Measurements from ENCODE around the gene DZIP1L. TPM values are rescaled to one million over a fixed set of nuclear protein-coding genes. Genes with fewer than 3 reads are reported as not detected.
A peak's percentile ranks its signal among the peaks of the same experiment; 100 is the strongest.

Gene DZIP1L
- total and polyA plus RNA-seq, 9 of the 15 experiments (the other 6 are each of a cell fraction or from before 2014, with no cell fraction given) = 0.03 to 1.5 (median 0.48) TPM; not detected in 1

DNA sequence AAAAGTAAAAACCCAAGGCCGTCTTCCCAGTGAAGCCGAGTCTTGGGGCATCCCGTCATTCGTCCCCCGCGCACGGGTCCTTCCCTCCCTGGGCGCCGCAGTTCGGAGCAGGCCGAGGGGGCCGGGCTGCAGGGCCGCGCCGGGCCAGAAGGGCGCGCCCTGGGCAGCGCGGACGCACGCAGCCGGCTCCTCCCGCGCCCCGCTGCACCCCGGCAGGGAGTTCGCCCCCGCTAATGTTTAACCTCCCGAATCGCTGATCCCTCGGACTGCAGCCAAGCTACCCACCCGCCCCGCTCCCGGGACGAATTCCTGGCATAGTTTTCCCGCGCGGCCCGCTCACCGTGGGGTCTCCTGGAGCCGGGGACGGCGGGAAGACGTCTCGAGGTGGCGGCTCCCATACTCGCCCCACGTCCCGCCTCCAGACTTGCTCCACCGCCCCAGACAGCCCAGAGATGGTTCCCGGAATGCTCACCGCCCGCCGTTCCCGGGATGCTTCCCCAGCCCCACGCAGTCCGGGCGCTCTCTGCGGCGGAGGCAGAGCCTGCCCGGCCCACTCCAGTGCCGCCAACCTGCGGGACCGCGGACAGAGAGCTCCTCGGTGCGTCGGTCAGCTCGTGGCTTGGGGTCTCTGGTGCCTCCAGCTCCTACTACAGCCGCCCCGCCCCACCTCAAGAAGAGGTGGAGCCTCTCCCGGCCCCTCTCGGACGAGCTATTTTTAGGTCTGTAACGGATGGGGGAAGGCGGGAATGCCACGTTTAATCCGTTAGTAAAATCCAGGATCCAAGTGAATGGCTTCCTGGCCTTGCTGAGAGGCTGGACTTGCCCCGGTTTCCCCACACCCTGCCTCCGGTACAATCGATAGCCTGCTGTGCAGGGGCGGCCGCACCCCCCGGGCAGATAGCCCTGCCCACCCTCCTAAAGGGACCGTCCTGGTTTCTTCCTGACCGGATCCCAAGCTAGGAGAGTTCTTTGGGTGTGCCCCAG is at the start of gene DZIP1L (continued):
- TF ChIP-seq MEF2A (IDR thresholded peaks at IDR 0.05; ENCODE audit: control insufficient read depth, low read depth, low read length) (0 out of 2 replicates have a peak, but pooled peaks have one; percentile 13), ZNF23 (CRISPR knock-in tag; IDR thresholded peaks at IDR 0.05) (no peak), MTF1 (CRISPR knock-in tag; IDR thresholded peaks at IDR 0.05; ENCODE audit: borderline replicate concordance) (no peak), BRD9 (IDR thresholded peaks at IDR 0.05; ENCODE audit: low read depth, partially characterized antibody) (no peak), ZNF354B (CRISPR knock-in tag; IDR thresholded peaks at IDR 0.05) (no peak), KLF6 (CRISPR knock-in tag; IDR thresholded peaks at IDR 0.05; ENCODE audit: borderline replicate concordance) (no peak), PCBP1 (IDR thresholded peaks at IDR 0.05; ENCODE audit: low read depth, low read length, poor library complexity, severe bottlenecking) (no peak), GTF2E2 (tag; IDR thresholded peaks at IDR 0.05) (no peak), RBM22 (IDR thresholded peaks at IDR 0.05; ENCODE audit: low read depth, low read length, poor library complexity, severe bottlenecking) (no peak), ZFX (CRISPR knock-in tag; IDR thresholded peaks at IDR 0.05) (peak; percentile 62), ZNF324 (CRISPR knock-in tag; IDR thresholded peaks at IDR 0.05) (no peak), HMG20A (CRISPR knock-in tag; conservative IDR thresholded peaks at IDR 0.05) (no peak), LARP7 (IDR thresholded peaks at IDR 0.05) (no peak), HNRNPUL1 (IDR thresholded peaks at IDR 0.05; ENCODE audit: low read length) (no peak)
- TF ChIP-seq, protein P1, sequence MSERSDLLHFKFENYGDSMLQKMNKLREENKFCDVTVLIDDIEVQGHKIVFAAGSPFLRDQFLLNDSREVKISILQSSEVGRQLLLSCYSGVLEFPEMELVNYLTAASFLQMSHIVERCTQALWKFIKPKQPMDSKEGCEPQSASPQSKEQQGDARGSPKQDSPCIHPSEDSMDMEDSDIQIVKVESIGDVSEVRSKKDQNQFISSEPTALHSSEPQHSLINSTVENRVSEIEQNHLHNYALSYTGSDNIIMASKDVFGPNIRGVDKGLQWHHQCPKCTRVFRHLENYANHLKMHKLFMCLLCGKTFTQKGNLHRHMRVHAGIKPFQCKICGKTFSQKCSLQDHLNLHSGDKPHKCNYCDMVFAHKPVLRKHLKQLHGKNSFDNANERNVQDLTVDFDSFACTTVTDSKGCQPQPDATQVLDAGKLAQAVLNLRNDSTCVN (CRISPR knock-in tag; IDR thresholded peaks at IDR 0.05) = no peak
- TF ChIP-seq, protein P2, sequence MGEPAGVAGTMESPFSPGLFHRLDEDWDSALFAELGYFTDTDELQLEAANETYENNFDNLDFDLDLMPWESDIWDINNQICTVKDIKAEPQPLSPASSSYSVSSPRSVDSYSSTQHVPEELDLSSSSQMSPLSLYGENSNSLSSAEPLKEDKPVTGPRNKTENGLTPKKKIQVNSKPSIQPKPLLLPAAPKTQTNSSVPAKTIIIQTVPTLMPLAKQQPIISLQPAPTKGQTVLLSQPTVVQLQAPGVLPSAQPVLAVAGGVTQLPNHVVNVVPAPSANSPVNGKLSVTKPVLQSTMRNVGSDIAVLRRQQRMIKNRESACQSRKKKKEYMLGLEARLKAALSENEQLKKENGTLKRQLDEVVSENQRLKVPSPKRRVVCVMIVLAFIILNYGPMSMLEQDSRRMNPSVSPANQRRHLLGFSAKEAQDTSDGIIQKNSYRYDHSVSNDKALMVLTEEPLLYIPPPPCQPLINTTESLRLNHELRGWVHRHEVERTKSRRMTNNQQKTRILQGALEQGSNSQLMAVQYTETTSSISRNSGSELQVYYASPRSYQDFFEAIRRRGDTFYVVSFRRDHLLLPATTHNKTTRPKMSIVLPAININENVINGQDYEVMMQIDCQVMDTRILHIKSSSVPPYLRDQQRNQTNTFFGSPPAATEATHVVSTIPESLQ (CRISPR knock-in tag; IDR thresholded peaks at IDR 0.05) = no peak
- TF ChIP-seq, protein P3, sequence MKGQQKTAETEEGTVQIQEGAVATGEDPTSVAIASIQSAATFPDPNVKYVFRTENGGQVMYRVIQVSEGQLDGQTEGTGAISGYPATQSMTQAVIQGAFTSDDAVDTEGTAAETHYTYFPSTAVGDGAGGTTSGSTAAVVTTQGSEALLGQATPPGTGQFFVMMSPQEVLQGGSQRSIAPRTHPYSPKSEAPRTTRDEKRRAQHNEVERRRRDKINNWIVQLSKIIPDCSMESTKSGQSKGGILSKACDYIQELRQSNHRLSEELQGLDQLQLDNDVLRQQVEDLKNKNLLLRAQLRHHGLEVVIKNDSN (CRISPR knock-in tag; IDR thresholded peaks at IDR 0.05) = no peak
- TF ChIP-seq, protein P4, sequence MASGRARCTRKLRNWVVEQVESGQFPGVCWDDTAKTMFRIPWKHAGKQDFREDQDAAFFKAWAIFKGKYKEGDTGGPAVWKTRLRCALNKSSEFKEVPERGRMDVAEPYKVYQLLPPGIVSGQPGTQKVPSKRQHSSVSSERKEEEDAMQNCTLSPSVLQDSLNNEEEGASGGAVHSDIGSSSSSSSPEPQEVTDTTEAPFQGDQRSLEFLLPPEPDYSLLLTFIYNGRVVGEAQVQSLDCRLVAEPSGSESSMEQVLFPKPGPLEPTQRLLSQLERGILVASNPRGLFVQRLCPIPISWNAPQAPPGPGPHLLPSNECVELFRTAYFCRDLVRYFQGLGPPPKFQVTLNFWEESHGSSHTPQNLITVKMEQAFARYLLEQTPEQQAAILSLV (tag; IDR thresholded peaks at IDR 0.05) = no peak
- TF ChIP-seq, protein P5, sequence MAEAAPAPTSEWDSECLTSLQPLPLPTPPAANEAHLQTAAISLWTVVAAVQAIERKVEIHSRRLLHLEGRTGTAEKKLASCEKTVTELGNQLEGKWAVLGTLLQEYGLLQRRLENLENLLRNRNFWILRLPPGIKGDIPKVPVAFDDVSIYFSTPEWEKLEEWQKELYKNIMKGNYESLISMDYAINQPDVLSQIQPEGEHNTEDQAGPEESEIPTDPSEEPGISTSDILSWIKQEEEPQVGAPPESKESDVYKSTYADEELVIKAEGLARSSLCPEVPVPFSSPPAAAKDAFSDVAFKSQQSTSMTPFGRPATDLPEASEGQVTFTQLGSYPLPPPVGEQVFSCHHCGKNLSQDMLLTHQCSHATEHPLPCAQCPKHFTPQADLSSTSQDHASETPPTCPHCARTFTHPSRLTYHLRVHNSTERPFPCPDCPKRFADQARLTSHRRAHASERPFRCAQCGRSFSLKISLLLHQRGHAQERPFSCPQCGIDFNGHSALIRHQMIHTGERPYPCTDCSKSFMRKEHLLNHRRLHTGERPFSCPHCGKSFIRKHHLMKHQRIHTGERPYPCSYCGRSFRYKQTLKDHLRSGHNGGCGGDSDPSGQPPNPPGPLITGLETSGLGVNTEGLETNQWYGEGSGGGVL (CRISPR knock-in tag; IDR thresholded peaks at IDR 0.05) = no peak

All from K562 (cell line).